NCI-H345 treated with DMSO at 0.1 percent for 48 hours (cell line): ENCODE measurements around the gene TP73.

Source experiments
- DNase-seq: peaks from one replicate; lab custom pipeline; 2025; ENCODE audit not compliant: unreplicated experiment; lab: John Stamatoyannopoulos, UW

Gene TP73

DNA sequence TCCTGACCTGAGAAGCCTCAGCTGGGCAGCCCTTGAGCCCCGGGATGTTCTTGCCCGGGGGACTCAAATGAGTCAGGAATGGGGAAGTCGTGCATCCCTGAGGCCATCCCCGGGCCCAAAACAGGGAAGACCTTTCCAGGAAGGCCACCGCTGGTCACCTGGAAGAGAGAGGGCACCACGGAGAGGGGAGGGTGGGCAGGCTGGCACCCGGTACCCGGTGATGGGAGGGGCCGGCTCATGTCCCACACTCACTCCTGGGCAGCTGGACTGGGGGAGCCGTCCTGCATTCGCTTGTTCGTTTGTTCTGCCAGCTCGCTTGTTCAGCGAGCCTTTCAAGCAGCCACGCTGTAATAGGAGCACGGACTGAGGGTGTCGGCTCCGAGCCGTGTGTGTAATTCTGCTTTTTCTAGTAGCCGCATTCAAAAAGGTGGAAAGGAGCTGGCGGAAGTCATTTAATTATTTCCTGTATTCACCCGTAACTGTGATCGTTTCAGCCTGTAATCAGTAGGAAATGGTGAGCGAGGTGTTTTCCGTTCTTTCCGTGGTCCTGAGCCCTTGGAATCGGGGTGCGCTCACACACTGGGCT is 51.6 kb downstream of the TP73 start:
- DNase-seq, result no peak

DNA sequence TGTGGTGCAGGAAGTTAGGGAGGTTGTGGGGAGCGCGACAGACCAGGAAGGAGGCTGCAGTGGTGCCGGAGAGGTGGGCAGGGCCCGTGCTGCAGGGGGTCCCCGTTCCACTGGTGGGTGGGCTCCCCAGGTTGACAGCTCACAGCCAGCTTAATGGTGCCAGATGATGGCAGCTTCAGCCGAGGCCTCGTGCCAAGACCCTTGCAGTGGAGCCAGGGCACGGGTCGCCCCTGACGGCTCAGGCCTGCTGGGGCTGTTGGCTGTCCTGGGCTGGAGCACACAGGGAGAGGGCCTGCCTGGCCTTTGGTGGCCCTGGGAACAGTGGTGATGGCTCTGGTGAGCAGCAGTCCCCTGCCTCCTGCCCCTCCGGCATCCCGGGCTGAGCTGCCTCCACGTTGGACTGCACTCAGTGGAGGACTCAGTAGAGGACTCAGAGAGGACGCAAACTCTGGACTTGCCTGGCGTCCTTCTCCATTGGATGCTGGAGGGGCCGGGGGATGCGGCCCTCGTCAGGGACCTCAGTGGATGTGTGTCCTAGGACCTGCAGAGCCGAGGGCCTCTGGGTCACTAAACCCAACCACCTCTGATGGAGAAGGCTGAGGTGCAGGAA is 53.1 kb downstream of the TP73 start:
- no peak for DNase-seq

DNA sequence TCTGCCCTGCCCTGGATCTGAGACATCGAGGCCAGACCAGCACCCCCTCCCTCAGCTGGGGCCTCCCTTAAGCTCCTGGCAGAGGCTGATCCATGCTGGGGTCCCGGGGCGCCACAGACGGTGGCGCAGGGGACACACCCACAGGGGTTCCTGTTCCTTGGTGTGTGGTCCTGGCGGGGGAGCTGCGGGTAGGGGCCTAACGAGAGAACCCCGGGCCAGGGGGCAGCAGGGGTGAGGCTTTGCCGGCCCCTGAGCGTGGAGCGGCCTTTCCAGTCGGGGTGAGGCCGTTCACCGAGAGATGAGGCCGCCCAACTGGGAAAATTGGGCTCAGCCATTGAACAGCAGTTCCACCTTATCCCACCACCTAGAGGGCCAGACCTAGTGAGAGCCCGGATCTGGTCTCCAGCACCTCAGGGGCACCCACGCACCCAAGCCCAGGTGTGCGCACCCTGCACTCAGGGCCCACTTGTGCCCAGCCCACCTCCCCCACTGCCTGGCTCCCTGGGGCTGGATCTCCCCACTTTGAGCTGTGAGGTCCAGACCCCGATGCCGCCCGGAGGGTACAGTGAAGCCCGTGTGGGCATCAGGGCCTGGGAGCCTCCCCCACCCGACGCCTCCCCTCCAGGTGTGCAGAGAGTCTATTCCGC is 54.5 kb downstream of the TP73 start:
- DNase-seq, result no peak

GRCh38 chr1:3707298-3707938 is 55.1 kb downstream of the TP73 start:
- no peak for DNase-seq

GRCh38 chr1:3707939-3708328 is 55.6 kb downstream of the TP73 start:
- no peak for DNase-seq

DNA sequence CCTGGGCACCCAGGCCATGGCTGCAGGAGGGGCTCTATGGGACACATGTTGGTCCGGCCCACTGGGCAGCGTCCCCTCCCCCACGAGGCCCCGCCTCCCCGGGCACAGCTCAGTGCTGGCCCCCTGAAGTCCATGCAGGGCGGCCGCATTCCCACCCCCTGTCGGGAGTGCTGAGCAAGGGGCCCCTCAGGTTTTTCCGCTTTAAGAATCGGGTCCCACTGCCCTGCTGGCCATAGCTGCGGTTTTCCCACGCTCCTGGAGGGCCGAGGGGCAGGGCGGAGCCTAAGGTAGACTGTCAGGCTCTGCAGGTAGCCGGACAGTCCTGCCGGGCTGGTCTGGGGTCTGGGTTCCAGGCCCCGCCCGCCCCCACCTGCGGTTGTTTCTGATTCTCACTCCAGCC is 56.5 kb downstream of the TP73 start:
- DNase-seq, result no peak

DNA sequence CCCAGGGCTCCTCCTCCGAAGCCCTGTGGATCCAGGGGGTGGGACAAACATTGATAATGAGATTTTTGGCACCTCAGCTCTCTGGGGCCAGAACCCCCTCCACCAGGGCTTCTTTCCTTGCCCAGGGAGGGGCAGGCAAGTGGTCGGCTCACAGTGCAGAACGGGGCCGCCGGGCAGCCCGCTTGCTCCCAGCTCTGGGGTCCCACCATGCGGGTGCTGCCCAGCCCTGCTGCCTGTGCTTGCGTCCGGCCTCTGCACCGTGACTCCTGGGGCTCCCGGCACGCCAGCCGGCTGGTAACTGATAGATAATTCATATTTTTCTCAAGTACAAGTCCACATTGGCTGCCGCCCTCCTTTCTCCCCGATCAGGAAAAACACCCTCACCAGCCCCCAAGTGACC is 57.9 kb downstream of the TP73 start:
- no peak for DNase-seq

DNA sequence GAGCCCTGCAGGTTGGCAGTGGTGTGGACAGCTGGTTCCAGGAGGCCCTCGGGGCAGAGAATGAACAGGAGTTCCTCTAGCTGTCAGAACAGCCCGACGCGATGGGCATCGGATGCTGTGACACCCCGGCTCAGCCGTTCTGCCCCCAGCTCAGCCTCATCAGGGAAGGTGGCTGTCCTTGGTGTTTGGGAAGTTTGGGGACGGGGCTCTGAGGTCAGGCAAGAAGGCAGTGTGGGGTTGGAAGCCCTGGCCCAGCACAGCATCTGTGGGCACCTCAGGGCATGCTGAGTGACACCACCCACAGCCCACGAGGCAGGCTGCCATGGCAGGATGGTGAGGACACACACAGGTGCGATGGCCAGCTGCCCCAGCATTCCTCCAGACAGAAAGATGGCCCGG is 59.1 kb downstream of the TP73 start:
- no peak for DNase-seq

DNA sequence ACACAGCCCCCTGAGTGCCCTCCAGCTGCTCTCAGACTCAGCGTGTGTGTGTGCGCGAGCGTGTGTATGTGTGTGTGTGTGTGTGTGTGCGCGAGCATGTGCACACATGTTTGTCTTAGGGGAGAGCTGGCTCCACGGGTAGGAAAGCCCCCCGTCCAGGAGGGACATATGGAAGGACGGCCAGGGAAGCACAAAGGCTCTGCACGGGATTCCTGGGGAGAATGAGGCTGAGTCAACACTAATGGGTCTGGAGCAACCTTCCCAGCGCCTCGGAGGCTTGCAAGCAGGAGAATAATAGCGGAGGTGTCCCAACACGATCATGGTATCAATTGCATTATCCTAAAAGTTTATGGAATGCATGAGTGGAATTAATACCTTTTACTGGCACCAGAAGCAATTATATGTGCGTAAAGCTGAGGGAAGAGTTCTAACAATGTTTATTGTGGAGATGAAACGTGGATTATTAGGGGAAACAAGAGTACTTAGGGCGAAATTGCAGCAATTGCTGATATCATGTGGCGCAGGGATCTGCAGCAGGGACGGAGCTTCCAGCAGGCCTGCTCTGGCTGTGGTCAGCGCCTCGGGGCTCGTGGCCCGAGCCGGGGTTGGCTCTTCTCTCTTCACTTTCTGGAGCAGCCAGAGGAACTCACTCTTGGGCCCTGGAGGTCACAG is 59.6 kb downstream of the TP73 start:
- DNase-seq, result no peak

GRCh38 chr1:3712573-3713535 is 60.5 kb downstream of the TP73 start:
- DNase-seq, result no peak

- no peak for DNase-seq
Observed at GRCh38 chr1:3713840-3714239, 61.5 kb downstream of the TP73 start.

DNA sequence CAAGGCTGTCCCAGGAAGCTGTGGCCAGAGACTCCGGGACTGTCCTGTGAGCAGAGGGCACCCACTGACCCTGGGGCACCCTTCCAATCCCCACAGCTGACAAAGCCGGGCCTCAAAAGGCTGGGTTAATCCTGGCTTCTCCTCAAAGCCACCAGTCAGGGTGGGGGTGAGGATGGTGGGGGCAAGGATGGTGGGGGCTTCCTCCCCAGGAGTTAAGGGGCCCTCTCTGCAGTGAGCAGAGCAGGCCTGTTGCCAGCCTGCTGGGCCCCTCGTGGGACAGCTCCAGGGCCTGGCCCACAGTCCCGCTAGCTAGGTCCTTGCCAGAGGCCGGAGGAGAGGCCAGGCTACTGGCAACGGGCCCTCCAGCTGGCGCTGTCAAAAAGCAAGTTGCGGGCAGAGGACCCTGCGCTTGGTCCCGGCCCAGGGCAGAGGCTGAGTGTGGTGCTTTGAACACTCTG is 62.0 kb downstream of the TP73 start:
- no peak for DNase-seq

DNA sequence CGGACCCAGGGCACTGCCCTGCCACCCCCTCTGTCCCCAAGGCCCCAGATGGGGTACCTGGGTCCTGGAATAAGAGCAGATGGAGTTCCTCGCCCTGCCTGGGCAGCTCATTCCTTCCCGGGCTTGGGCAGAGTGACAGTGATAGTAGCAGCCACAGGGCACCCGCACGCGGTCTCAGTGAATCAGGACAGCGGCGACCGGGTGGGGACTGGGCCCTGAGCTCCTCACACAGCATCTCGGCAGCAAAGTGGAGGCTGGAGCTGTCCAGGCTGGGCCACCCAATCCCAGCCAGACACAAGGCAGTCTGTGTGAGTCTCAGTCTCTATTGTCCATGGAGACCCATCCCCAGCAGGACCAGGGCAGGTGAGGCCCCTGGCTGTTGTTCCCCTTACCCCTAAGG is 62.5 kb downstream of the TP73 start:
- no peak for DNase-seq

GRCh38 chr1:3716351-3716750 is 64.0 kb downstream of the TP73 start:
- DNase-seq, result no peak

GRCh38 chr1:3717041-3717714 is 64.9 kb downstream of the TP73 start:
- peak; percentile 35 for DNase-seq

DNA sequence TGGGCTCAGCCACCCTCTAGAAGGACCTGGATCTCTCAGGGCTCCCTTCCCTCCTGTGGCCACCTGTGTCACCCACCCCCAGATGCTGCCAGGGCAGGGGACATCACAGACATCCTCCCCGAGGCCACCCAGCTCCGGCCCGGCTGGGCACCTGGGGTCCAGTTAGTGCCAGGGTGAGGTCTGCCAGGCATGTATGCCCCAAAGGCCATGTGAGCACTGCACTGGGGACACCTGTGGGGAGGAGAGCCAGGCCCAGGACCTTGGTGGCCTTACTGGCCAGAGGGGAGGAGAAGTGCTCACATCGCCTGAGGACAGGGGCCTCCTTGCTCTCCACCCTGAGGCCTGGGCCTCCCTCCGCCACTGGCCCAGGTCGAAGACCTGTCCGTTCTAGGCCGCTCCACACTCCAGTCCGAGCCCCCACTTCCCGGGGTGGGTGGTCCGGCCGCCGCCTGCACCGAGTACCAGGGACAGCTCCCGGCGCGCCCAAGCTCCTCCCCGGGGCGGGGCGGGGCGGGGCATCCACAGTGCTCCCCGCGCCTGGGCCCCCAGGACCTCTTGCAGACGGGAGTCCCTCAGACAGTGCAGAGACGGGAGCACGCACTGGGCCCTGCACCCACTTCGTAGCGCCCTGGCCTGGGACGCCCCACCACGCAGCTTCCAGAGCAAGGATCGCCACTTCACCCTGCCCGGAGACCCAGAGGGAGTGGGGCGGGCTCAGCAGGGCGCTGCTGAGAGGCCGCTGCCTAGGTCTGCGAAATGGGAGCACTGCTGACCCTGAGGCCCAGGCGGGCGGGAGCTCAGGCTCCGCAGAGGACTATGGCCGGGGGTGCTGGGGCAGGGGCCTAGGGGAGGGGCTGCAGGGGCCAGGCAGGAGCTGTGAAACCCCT is 65.6 kb downstream of the TP73 start:
- DNase-seq, result no peak

DNA sequence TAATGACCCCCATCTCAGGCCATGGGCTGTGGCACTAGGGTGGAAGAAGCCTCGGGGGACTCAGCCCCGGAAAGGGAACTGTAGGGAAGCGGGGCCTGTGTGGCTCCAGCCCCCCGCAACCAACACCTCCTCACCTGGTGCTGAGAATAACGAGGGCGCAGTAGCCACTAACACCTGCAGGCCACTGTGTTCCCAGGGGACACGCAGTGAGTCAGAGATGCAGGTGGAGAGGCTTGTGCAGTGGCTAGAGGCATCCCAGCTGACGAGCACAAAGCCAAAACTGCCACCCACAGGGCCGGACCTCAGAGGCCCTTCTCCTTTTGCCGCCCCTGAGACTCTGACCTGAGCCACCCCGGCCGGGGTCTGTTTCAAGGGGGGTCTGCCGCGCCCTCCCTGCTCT is 66.4 kb downstream of the TP73 start:
- peak; percentile 24 for DNase-seq

- DNase-seq, result no peak
Observed at GRCh38 chr1:3721955-3722465, 69.7 kb downstream of the TP73 start.

DNA sequence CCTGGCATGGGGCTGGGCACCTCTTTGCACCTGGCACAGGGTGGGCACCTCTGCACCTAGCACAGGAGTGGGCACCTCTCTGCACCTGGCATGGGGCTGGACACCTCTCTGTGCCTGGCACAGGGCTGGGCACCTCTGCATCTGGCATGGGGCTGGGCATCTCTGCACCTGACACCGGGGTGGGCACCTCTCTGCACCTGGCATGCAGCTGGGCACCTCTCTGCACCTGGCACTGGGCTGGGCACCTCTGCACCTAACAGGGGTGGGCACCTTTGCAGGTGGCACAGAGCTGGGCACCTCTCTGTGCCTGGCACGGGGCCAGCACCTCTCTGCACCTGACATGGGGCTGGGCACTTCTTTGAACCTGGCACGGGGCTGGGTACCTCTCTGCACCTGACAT is 70.5 kb downstream of the TP73 start:
- no peak for DNase-seq
